Nephron (organoid): ENCODE data around the gene CCDC83.
A peak's percentile ranks its signal among the peaks of the same experiment; 100 is the strongest.

Experiments
- H3K27ac Mint-ChIP-seq, 3 experiments: 2 replicates each; pipeline ENCODE4 v1.8.0; 2020; ENCODE audit warnings: mixed read lengths in 3 of 3, mild to moderate bottlenecking in 2 of 3, moderate library complexity in 1 of 3
- H3K27me3 Mint-ChIP-seq: 2 replicates; pipeline ENCODE4 v1.8.0; 2021; ENCODE audit warnings: low read depth, mild to moderate bottlenecking, moderate library complexity, mixed read lengths
- H3K36me3 Mint-ChIP-seq: 2 replicates; pipeline ENCODE4 v1.8.0; 2020; ENCODE audit warnings: low read depth, mixed read lengths
- H3K4me1 Mint-ChIP-seq: 2 replicates; pipeline ENCODE4 v1.8.0; 2020; ENCODE audit warnings: mixed read lengths
- H3K4me3 Mint-ChIP-seq, 3 experiments: 2 replicates each; pipeline ENCODE4 v1.8.0; 2020; ENCODE audit warnings: mild to moderate bottlenecking in 3 of 3, mixed read lengths in 3 of 3, moderate library complexity in 2 of 3
- H3K9me3 Mint-ChIP-seq: 2 replicates; pipeline ENCODE4 v1.8.0; 2020; ENCODE audit warnings: mixed read lengths
- CTCF ChIP-seq, 3 experiments: fragments of 200-600 bp; sonication (generic); IDR thresholded peaks; one replicate each; pipeline ENCODE4 v1.5.0; 2021; ENCODE audit warnings: antibody characterized with exemption in 3 of 3; ENCODE audit not compliant: unreplicated experiment in 3 of 3

The CCDC83 gene

GRCh38 chr11:85819441-85819840 is 35.7 kb upstream of the CCDC83 start:
- Mint-ChIP-seq H3K27me3 (peaks cover 5% of the 10 kb centered on the region), H3K4me1 (peaks cover 3% of the 10 kb centered on the region), H3K27ac (no peak overlapping the region), H3K4me3 (no peak overlapping the region), H3K36me3 (no peaks in the 10 kb centered on the region), H3K9me3 (no peaks in the 10 kb centered on the region)
- no peak for TF ChIP-seq CTCF (IDR thresholded peaks at IDR 0.05; ENCODE audit: unreplicated experiment in 3 of 3)

GRCh38 chr11:85821636-85822035 is 33.5 kb upstream of the CCDC83 start:
- peaks cover 5% of the 10 kb centered on the region for H3K27me3 Mint-ChIP-seq

GRCh38 chr11:85822814-85823213 is 32.4 kb upstream of the CCDC83 start:
- Mint-ChIP-seq H3K4me1 (peaks cover 30% of the 10 kb centered on the region), H3K27me3 (peaks cover 5% of the 10 kb centered on the region), H3K27ac (no peak overlapping the region), H3K9me3 (no peaks in the 10 kb centered on the region), H3K4me3 (no peak overlapping the region), H3K36me3 (no peaks in the 10 kb centered on the region)
- no peak for TF ChIP-seq CTCF (IDR thresholded peaks at IDR 0.05; ENCODE audit: unreplicated experiment in 3 of 3)

More at GRCh38 chr11:85821636-85822035, 33.5 kb upstream of the CCDC83 start:
- Mint-ChIP-seq H3K36me3 (no peaks in the 10 kb centered on the region), H3K4me3 (no peak overlapping the region), H3K9me3 (no peaks in the 10 kb centered on the region), H3K27ac (no peak overlapping the region), H3K4me1 (peaks cover 22% of the 10 kb centered on the region)
- no peak for TF ChIP-seq CTCF (IDR thresholded peaks at IDR 0.05; ENCODE audit: unreplicated experiment in 3 of 3)

- Mint-ChIP-seq H3K36me3 (no peaks in the 10 kb centered on the region), H3K9me3 (no peaks in the 10 kb centered on the region), H3K27me3 (peaks cover 5% of the 10 kb centered on the region), H3K4me1 (peaks cover 37% of the 10 kb centered on the region), H3K4me3 (no peak overlapping the region), H3K27ac (no peak overlapping the region)
- no peak for TF ChIP-seq CTCF (IDR thresholded peaks at IDR 0.05; ENCODE audit: unreplicated experiment in 3 of 3)
Observed at GRCh38 chr11:85823816-85824215, 31.4 kb upstream of the CCDC83 start.

- Mint-ChIP-seq H3K27ac (peak overlapping the region in 2 of 3 experiments; percentile 62 to 75), H3K36me3 (no peaks in the 10 kb centered on the region), H3K9me3 (no peaks in the 10 kb centered on the region), H3K27me3 (peaks cover 5% of the 10 kb centered on the region), H3K4me3 (no peak overlapping the region), H3K4me1 (peaks cover 39% of the 10 kb centered on the region)
- TF ChIP-seq CTCF (IDR thresholded peaks at IDR 0.05; ENCODE audit: unreplicated experiment in 3 of 3) = no peak
Observed at GRCh38 chr11:85825616-85826015, 29.6 kb upstream of the CCDC83 start.

GRCh38 chr11:85826116-85826855 is 28.9 kb upstream of the CCDC83 start:
- Mint-ChIP-seq H3K27ac (peak overlapping the region; percentile 62 to 82 (median 75)), H3K4me3 (no peak overlapping the region), H3K27me3 (peaks cover 5% of the 10 kb centered on the region), H3K4me1 (peaks cover 39% of the 10 kb centered on the region), H3K36me3 (no peaks in the 10 kb centered on the region), H3K9me3 (no peaks in the 10 kb centered on the region)
- peak; percentile 49 to 70 (median 57) for TF ChIP-seq CTCF (IDR thresholded peaks at IDR 0.05; ENCODE audit: unreplicated experiment in 3 of 3)
